K562 (cell line): ENCODE measurements around the gene BOD1L1. TPM values are rescaled to one million over a fixed set of nuclear protein-coding genes. Genes with fewer than 3 reads are reported as not detected.

Experiments used
- ATAC-seq: fragments of 200-7000 bp; cut with Tn5 transposase; 3 replicates; pipeline ENCODE4 v1.9.1; 2020; ENCODE audit warnings: moderate library complexity
- BruUV-seq: library from RNA; stranded (reverse); fragments of 400-500 nt; replicated peaks from 2 replicates; lab custom pipeline; 2021; lab: Mats Ljungman, UMichigan
- CTCF ChIA-PET: fragments of 300-600 bp; formaldehyde crosslinking; extraction: SDS; loops from one replicate; lab custom pipeline; 2021; ENCODE audit warnings: low intra/inter-chr PET ratio; lab: Yijun Ruan, JAX
- POLR2A ChIA-PET: fragments of 300-600, 350-650 bp; sonication (Branson Sonifier 250); formaldehyde crosslinking; extraction: SDS; loops from one replicate; lab custom pipeline; 2021; ENCODE audit warnings: antibody characterized with exemption, inconsistent platforms; lab: Yijun Ruan, JAX
- DNase-seq, 4 experiments: peaks; one replicate each; pipeline versions ENCODE4 v3.0.0 to v3.0.0-alpha.2; 2011 to 2018; ENCODE audit warnings: low spot score in 3 of 4, mixed read lengths in 3 of 4; ENCODE audit errors: extremely low read depth in 1 of 4
- FAIRE-seq: peaks from 2 replicates; lab custom pipeline; 2011; peaks lifted over from hg19 to GRCh38; lab: Jason Lieb, UNC
- H2AFZ ChIP-seq: 2 replicates; pipeline ENCODE4 v1.6.0; 2011; ENCODE audit warnings: low read depth, low read length, control low read depth, inconsistent platforms
- H3K27ac ChIP-seq: fragments of 200-600 bp; 3 replicates; pipeline ENCODE4 v1.8.0; 2011; ENCODE audit warnings: low read depth, mild to moderate bottlenecking, control low read depth, inconsistent platforms, low read length, moderate library complexity, mixed read lengths; ENCODE audit errors: extremely low read depth
- H3K27me3 ChIP-seq, 2 experiments: fragments of 300-600 bp in 1 of 2; 2 replicates in 1 of 2; 3 replicates in 1 of 2; pipeline versions ENCODE4 v1.6.0 to v1.8.0; 2011; ENCODE audit warnings: inconsistent platforms in 2 of 2, low read length in 2 of 2, mild to moderate bottlenecking in 1 of 2, mixed read lengths in 1 of 2, moderate library complexity in 1 of 2; ENCODE audit not compliant: control insufficient read depth in 2 of 2, insufficient read depth in 2 of 2
- H3K36me3 ChIP-seq: fragments of 300-600 bp; 3 replicates; pipeline ENCODE4 v1.8.0; 2011; ENCODE audit warnings: mild to moderate bottlenecking, low read length, inconsistent platforms; ENCODE audit not compliant: control insufficient read depth, insufficient read depth
- H3K4me1 ChIP-seq, 2 experiments: fragments of 200-600 bp in 1 of 2; replicated peaks in 1 of 2; 2 replicates in 1 of 2; 3 replicates in 1 of 2; pipeline versions ENCODE4 v1.5.1 to v1.8.0; 2011; ENCODE audit warnings: inconsistent platforms in 2 of 2, low read length in 2 of 2, mild to moderate bottlenecking in 1 of 2, mixed read lengths in 1 of 2, moderate library complexity in 1 of 2; ENCODE audit not compliant: control insufficient read depth in 2 of 2, insufficient read depth in 2 of 2
- H3K4me2 ChIP-seq: 2 replicates; pipeline ENCODE4 v1.6.1; 2011; ENCODE audit warnings: low read length, control low read depth, inconsistent platforms, mixed read lengths; ENCODE audit not compliant: insufficient read depth
- H3K4me3 ChIP-seq: fragments of 200-600 bp; sonication (generic), shearing (Covaris generic); 2 replicates; pipeline ENCODE4 v1.5.1; 2016; ENCODE audit warnings: control low read depth, inconsistent platforms
- H3K79me2 ChIP-seq: fragments of 200-600 bp; 3 replicates; pipeline ENCODE4 v1.8.0; 2011; ENCODE audit warnings: low read length, inconsistent platforms; ENCODE audit not compliant: control insufficient read depth, insufficient read depth
- H3K9ac ChIP-seq, 2 experiments: 2 replicates each; pipeline versions ENCODE4 v1.6.0 to v1.6.1; 2011; ENCODE audit warnings: low read depth in 2 of 2, low read length in 2 of 2, control low read depth in 1 of 2, inconsistent platforms in 1 of 2, mild to moderate bottlenecking in 1 of 2, mixed read lengths in 1 of 2; ENCODE audit not compliant: insufficient read depth in 1 of 2
- H3K9me1 ChIP-seq: one replicate; pipeline ENCODE4 v1.6.0; 2011; ENCODE audit warnings: inconsistent platforms, mild to moderate bottlenecking, low read length, moderate library complexity; ENCODE audit not compliant: control insufficient read depth, insufficient read depth
- H3K9me3 ChIP-seq: replicated peaks from 2 replicates; pipeline ENCODE4 v1.5.1; 2011; ENCODE audit warnings: low read depth, low read length, inconsistent platforms; ENCODE audit not compliant: control insufficient read depth, insufficient read depth
- H4K20me1 ChIP-seq: replicated peaks from 2 replicates; pipeline ENCODE4 v1.6.1; 2011; ENCODE audit warnings: low read length, inconsistent platforms, mixed read lengths; ENCODE audit not compliant: control insufficient read depth, insufficient read depth
- CTBP1 ChIP-seq: fragments of 450-650 bp; IDR thresholded peaks from 2 replicates; pipeline ENCODE4 v1.6.1; 2016; ENCODE audit warnings: borderline replicate concordance
- ETV1 ChIP-seq: fragments of 450-650 bp; conservative IDR thresholded peaks from 2 replicates; pipeline ENCODE4 v1.6.1; 2016; ENCODE audit warnings: missing genetic modification characterization, control low read depth, low read depth, missing compliant biosample characterization
- HDAC1 ChIP-seq, 2 experiments: fragments of 450-650 bp; IDR thresholded peaks; 2 replicates each; pipeline ENCODE4 v1.6.1; 2016 to 2017; ENCODE audit warnings: inconsistent platforms in 1 of 2, mild to moderate bottlenecking in 1 of 2, moderate library complexity in 1 of 2
- HLTF ChIP-seq: fragments of 450-650 bp; IDR thresholded peaks from 2 replicates; pipeline ENCODE4 v1.6.1; 2016
- KLF16 ChIP-seq: IDR thresholded peaks from 2 replicates; pipeline ENCODE4 v1.6.1; 2016; ENCODE audit warnings: antibody characterized with exemption
- LEF1 ChIP-seq: fragments of 450-650 bp; IDR thresholded peaks from 2 replicates; pipeline ENCODE4 v1.6.1; 2016; ENCODE audit warnings: mild to moderate bottlenecking
- PHB ChIP-seq: fragments of 250-450 bp; sonication (Bioruptor Pico); IDR thresholded peaks from 2 replicates; pipeline ENCODE4 v1.5.0; 2021
- PYGO2 ChIP-seq: fragments of 450-650 bp; IDR thresholded peaks from 2 replicates; pipeline ENCODE4 v1.6.1; 2016; ENCODE audit warnings: mild to moderate bottlenecking, missing genetic modification characterization, moderate library complexity, missing compliant biosample characterization
- SIN3A ChIP-seq, 2 experiments: fragments of 150-350 bp in 1 of 2; IDR thresholded peaks; 2 replicates each; pipeline ENCODE4 v1.6.1; 2011 to 2016; ENCODE audit warnings: borderline replicate concordance in 2 of 2, low read depth in 2 of 2, low read length in 2 of 2, mild to moderate bottlenecking in 2 of 2, moderate library complexity in 2 of 2; ENCODE audit not compliant: control insufficient read depth in 1 of 2
- TARDBP ChIP-seq: fragments of 450-650 bp; IDR thresholded peaks from 2 replicates; pipeline ENCODE4 v1.6.1; 2016
- TRIM24 ChIP-seq, 2 experiments: fragments of 450-650 bp; IDR thresholded peaks; 2 replicates each; pipeline ENCODE4 v1.6.1; 2016
- VEZF1 ChIP-seq: fragments of 200-800 bp; sonication (Bioruptor generic); IDR thresholded peaks from 2 replicates; pipeline ENCODE4 v1.6.1; 2017; ENCODE audit warnings: missing genetic modification characterization, missing compliant biosample characterization
- ZNF124 ChIP-seq: sonication (generic); formaldehyde crosslinking; IDR thresholded peaks from 2 replicates; pipeline ENCODE4 v1.8.1; 2022; ENCODE audit warnings: missing genetic modification reagents
- ZNF232 ChIP-seq: sonication (generic); formaldehyde crosslinking; IDR thresholded peaks from 2 replicates; pipeline ENCODE4 v1.8.0; 2022; ENCODE audit warnings: mild to moderate bottlenecking, missing genetic modification reagents
- ZNF282 ChIP-seq: sonication (generic); formaldehyde crosslinking; IDR thresholded peaks from 2 replicates; pipeline ENCODE4 v1.8.1; 2023; ENCODE audit warnings: missing genetic modification reagents
- WGBS: fragments of 100-300 bp; shearing (Covaris generic); methylation state at CpG from one replicate; pipeline ENCODE4 v1.1.6; 2016; ENCODE audit warnings: low coverage, mixed read lengths; ENCODE audit not compliant: insufficient coverage; ENCODE audit errors: missing lambda C conversion rate; 5-methylcytosine and 5-hydroxymethylcytosine counted together
- in situ Hi-C: fragments of 300-500 bp; cut with MboI; formaldehyde crosslinking; loops from 4 replicates; pipeline ENCODE4 v1.15.0; 2018; ENCODE audit warnings: inconsistent platforms, mixed read lengths
- intact Hi-C: fragments of 100-400 bp; cut with micrococcal nuclease; formaldehyde crosslinking; loops from 2 replicates; pipeline ENCODE4 v1.14.2; 2022
- polyA plus RNA-seq, 8 experiments: library from polyadenylated mRNA; depleted of rRNA in 4 of 8; stranded (reverse) in 5 of 8; unstranded in 3 of 8; fragments of >200 nt; fragmentation: Nextera tagmentation in 2 of 8; fragmentation: Illumina TruSeq in 1 of 8; extraction: Ambion mirVana in 2 of 8; extraction: Trizol in 1 of 8; gene quantifications; 2 replicates each; pipeline versions ENCODE4 v1.2.1 to v1.2.3, GENCODE V29; 2011 to 2014; ENCODE audit warnings: inconsistent platforms in 1 of 8, missing spikeins in 1 of 8
- total RNA-seq, 7 experiments: library from RNA; depleted of rRNA in 6 of 7; stranded (reverse); fragments of >200 nt in 6 of 7; fragmentation: Illumina TruSeq in 2 of 7; extraction: Trizol in 2 of 7; gene quantifications; 2 replicates each; pipeline versions ENCODE4 v1.2.1 to v1.2.3, GENCODE V29; 2011 to 2021; ENCODE audit warnings: low replicate concordance in 1 of 7

Gene BOD1L1
- total and polyA plus RNA-seq, 9 of the 15 experiments (the other 6 are each of a cell fraction or from before 2014, with no cell fraction given): 4.8 to 23.2 (median 17.7) TPM

- no peak for TF ChIP-seq TRIM24 (IDR thresholded peaks at IDR 0.05)
- no peak for TF ChIP-seq PHB (CRISPR knock-in tag)
- no peak for TF ChIP-seq CTBP1
These were observed 30.4 kb downstream of the BOD1L1 start (continued) for GRCh38 chr4:13597141-13597540.

- Histone ChIP-seq H3K9me1 (no peaks in the 10 kb centered on the region), H3K9ac (no peak overlapping the region), H3K4me1 (no peaks in the 10 kb centered on the region), H2AFZ (no peak overlapping the region), H3K4me2 (no peak overlapping the region), H3K9me3 (no peaks in the 10 kb centered on the region), H4K20me1 (no peaks in the 10 kb centered on the region; the same call in 1 of the 2 replicates), H3K4me3 (no peak overlapping the region), H3K79me2 (no peaks in the 10 kb centered on the region), H3K27ac (no peak overlapping the region), H3K27me3 (no peaks in the 10 kb centered on the region), H3K36me3 (peaks cover 44% of the 10 kb centered on the region; the same call in 2 of the 3 replicates)
- DNase-seq (no peak), ATAC-seq (no peak), FAIRE-seq (no peak)
- in situ Hi-C loops (no loop called here), intact Hi-C loops (no loop called here)
- no TSS peak for BruUV-seq
- WGBS: 84% methylated on average over 4 of the region's 4 CpGs
- TF ChIP-seq ETV1 (no peak), PYGO2 (no peak), HDAC1 (IDR thresholded peaks at IDR 0.05) (no peak), ZNF282 (CRISPR knock-in tag) (no peak), ZNF232 (CRISPR knock-in tag) (no peak), LEF1 (no peak), ZNF124 (CRISPR knock-in tag) (no peak), HLTF (no peak), VEZF1 (CRISPR knock-in tag) (no peak), SIN3A (IDR thresholded peaks at IDR 0.05; ENCODE audit: borderline replicate concordance in 2 of 2, control insufficient read depth in 1 of 2, low read depth in 2 of 2, low read length in 2 of 2) (no peak), KLF16 (no peak), TARDBP (no peak)
- POLR2A ChIA-PET: interaction anchor here (1.7 kb wide), 1 partner anchor 8 kb away, joined by 6 read pairs; no protein-coding TSS in a partner anchor
- CTCF ChIA-PET: interaction anchor here (0.6 kb wide), 1 partner anchor 137 kb away, joined by 3 read pairs; no protein-coding TSS in a partner anchor
These were observed 35.3 kb downstream of the BOD1L1 start for GRCh38 chr4:13592220-13592619.
